ENCODE results near the gene BBOX1.

DNA sequence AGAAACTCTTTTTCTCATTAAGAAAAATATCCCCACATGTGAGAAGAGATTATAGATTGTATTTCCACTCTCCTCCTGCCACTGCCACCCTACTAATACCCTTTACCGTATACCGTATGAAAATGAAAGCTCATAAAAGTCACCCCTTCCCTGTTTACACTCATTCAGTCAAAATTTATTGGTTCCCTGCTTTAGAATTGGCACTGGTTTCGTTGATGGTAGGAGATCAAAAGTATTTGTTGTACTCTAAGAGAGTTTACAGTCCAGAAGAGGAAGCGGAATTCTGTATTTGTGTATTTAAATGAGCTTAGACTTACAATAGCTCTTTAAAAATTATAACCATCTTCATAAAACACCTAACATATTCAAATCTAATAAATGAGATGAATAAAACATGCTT is 68.2 kb downstream of the BBOX1 start:
- no peak for TF ChIP-seq EP300 (IDR thresholded peaks at IDR 0.05; ENCODE audit: low read depth)
- no peak for TF ChIP-seq POLR2AphosphoS5 (IDR thresholded peaks at IDR 0.05)

All from transverse colon (tissue), 3 donors.